Measurements from ENCODE around the gene LYRM1. TPM values are rescaled to one million over a fixed set of nuclear protein-coding genes. Genes with fewer than 3 reads are reported as not detected.
A peak's percentile ranks its signal among the peaks of the same experiment; 100 is the strongest.

LYRM1 gene
- total and polyA plus RNA-seq, 5 donors from 2014 or later: 15.5 to 56.1 (median 52.4) TPM

DNA sequence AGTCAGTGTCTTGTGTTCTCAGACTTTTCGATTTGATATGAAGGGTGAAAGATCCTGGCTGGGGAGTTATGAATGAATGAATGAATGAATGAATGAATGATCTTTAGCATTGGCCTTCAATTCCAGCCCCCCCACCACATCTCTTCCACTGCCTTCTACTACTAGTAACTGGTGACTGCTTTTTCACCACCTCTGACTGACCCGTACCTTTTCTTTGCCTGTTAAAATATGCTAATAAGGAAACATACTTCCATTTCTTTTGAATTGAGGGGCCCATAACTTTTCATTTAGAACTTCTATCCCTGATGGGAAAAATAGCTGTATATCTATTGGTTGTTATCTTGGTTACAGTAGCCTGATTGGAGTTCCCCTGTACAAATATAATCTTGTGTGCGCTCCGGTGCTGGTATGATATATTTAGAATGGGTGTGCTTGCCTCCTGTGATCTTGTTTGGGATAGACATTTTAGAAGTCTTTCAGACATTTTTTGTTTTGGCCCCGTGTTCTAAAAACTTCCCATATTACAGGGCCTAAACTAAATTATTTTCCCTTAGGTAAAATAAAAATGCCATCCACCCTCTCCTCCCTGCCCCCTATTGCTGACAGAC, 3.4 kb downstream of the LYRM1 start:
- Mint-ChIP-seq H3K27ac (peak overlapping the region in 2 of 3 donors; percentile 93 to 99), H3K4me3 (peak overlapping the region; percentile 33 to 94 (median 67)), H3K27me3 (no peaks in the 10 kb centered on the region), H3K36me3 (peaks cover 8% of the 10 kb centered on the region), H3K9me3 (no peaks in the 10 kb centered on the region), H3K4me1 (peaks cover 26 to 64% (median 53%) of the 10 kb centered on the region in 4 donors)
- Histone ChIP-seq H3K36me3 (ENCODE audit: control insufficient read depth, insufficient read depth, low read length) (no peaks in the 10 kb centered on the region), H3K4me1 (ENCODE audit: control insufficient read depth, insufficient read depth, low read length, poor library complexity, severe bottlenecking) (peaks cover 37% of the 10 kb centered on the region), H3K9me3 (ENCODE audit: control insufficient read depth in 2 of 2, low read length in 2 of 2) (no peaks in the 10 kb centered on the region), H3K27ac (ENCODE audit: insufficient read depth, low read length, poor library complexity, severe bottlenecking) (peak overlapping the region; percentile 55), H3K27me3 (ENCODE audit: control insufficient read depth, insufficient read depth, low read length) (no peaks in the 10 kb centered on the region), H3K4me3 (ENCODE audit: low read depth, low read length) (peak overlapping the region; percentile 42)
- DNase-seq: no peak
- ATAC-seq (ENCODE audit: low read depth in 2 of 2): no peak

DNA sequence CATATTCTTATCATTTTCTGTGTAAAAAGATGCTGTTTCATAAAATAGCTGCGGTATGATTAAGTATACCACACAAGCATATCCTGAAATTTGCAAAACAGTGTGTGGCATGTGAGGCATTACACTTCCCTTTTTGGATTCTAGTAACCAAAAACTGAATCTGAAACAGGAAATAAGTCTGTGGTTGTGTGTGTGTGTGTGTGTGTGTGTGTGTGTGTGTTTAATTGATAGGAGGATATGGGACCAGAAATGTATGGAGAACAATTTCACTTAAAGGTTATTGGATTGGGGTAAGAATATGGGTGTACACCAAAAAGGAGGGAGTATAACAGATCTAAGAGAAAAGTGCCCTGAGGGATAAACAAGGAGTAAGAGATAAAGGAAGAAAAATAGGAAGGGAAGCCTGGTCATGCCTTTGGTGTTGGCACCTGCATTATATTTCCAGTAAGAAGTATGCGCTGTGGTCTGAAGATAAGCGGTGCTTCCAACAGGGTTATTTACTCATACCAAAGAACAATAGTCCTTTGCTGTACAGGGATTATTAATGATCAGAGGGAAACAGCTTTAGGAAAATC, 4.0 kb downstream of the LYRM1 start:
- Mint-ChIP-seq H3K27ac (peak overlapping the region in 2 of 3 donors; percentile 93 to 99), H3K4me1 (peaks cover 25 to 58% (median 47%) of the 10 kb centered on the region in 4 donors), H3K27me3 (no peaks in the 10 kb centered on the region), H3K9me3 (no peaks in the 10 kb centered on the region), H3K36me3 (peaks cover 8% of the 10 kb centered on the region), H3K4me3 (peak overlapping the region; percentile 33 to 94 (median 67))
- Histone ChIP-seq H3K27me3 (ENCODE audit: control insufficient read depth, insufficient read depth, low read length) (no peaks in the 10 kb centered on the region), H3K4me1 (ENCODE audit: control insufficient read depth, insufficient read depth, low read length, poor library complexity, severe bottlenecking) (peaks cover 31% of the 10 kb centered on the region), H3K9me3 (ENCODE audit: control insufficient read depth in 2 of 2, low read length in 2 of 2) (no peaks in the 10 kb centered on the region), H3K36me3 (ENCODE audit: control insufficient read depth, insufficient read depth, low read length) (no peaks in the 10 kb centered on the region), H3K27ac (ENCODE audit: insufficient read depth, low read length, poor library complexity, severe bottlenecking) (peak overlapping the region; percentile 55), H3K4me3 (ENCODE audit: low read depth, low read length) (peak overlapping the region; percentile 42)
- ATAC-seq (ENCODE audit: low read depth in 2 of 2) (no peak), DNase-seq (peak in 2 of 3 donors; percentile 44 to 69)

DNA sequence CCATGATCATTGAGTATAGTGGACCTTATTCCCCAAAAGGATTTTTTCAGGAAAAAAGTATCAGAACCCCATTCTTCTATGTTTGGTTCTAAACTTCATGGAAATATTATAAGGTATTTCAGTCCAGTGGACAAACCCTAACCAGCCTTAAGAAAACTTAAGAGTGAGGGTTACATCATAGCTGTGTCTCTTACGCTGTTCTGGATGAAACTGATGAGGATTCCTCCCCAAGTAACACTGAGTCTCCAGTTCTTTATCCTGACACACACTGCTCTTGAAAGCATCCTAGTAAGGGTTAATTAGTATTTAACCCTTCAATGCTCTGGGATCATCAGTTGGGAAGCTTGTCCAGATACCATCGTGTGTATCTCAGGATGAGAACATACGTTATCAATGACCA, 5.0 kb downstream of the LYRM1 start:
- Mint-ChIP-seq H3K27ac (no peak overlapping the region), H3K36me3 (peaks cover 8% of the 10 kb centered on the region), H3K4me3 (peak overlapping the region in 1 of 4 donors; percentile 8), H3K27me3 (no peaks in the 10 kb centered on the region), H3K9me3 (no peaks in the 10 kb centered on the region), H3K4me1 (peaks cover 25 to 57% (median 47%) of the 10 kb centered on the region in 4 donors)
- Histone ChIP-seq H3K4me3 (ENCODE audit: low read depth, low read length) (no peak overlapping the region), H3K9me3 (ENCODE audit: control insufficient read depth in 2 of 2, low read length in 2 of 2) (no peaks in the 10 kb centered on the region), H3K27me3 (ENCODE audit: control insufficient read depth, insufficient read depth, low read length) (no peaks in the 10 kb centered on the region), H3K4me1 (ENCODE audit: control insufficient read depth, insufficient read depth, low read length, poor library complexity, severe bottlenecking) (peaks cover 27% of the 10 kb centered on the region), H3K27ac (ENCODE audit: insufficient read depth, low read length, poor library complexity, severe bottlenecking) (no peak overlapping the region), H3K36me3 (ENCODE audit: control insufficient read depth, insufficient read depth, low read length) (no peaks in the 10 kb centered on the region)
- ATAC-seq (ENCODE audit: low read depth in 2 of 2): no peak
- no peak for DNase-seq

DNA sequence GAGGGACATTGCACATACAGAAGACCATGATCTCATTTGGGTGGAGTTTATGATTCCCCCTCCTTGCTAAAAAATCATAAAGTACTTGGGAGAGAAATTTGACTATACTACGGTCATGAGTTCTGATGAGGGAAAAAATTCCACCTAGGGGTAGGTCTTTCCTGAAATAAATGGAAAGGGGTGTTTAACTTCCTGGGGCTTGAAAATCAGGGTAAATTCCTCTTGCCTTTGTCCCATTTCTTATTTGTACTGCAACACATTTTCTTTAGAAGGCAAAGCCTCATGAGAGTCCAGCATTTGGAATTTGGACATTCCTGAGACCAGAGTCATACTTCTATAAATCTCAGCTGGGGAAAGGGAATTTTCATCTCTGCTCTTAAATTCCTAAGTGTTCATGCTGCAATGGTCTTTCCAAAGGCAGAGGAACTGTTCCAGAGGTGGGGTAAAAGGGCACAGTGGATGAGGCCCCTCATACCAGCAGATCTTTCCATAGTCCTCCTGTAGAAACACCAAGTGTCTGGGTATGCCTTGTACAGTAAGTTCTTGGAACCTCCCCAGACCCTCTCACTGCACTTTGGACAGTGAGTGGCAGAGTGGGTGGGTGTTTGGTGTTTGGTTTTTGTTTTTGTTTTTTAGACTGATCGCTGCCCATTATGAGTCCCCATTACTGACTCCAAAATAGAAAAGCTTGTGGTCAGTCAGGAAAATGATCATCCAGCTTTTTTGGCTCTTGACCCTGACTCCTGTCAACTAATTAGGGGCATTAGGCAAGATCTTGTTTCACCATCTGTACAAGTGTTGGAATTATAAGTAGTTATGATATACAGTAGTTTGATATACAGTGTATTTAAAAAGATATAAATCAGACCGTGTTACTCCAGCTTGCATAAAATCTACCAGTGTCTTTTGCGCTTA, 6.0 kb downstream of the LYRM1 start:
- H3K27ac Mint-ChIP-seq: no peak overlapping the region
- H3K27me3 Mint-ChIP-seq: no peaks in the 10 kb centered on the region
- ATAC-seq (ENCODE audit: low read depth in 2 of 2): no peak
- H3K4me1 Mint-ChIP-seq: peaks cover 22 to 55% (median 48%) of the 10 kb centered on the region in 4 donors
- Histone ChIP-seq H3K9me3 (ENCODE audit: control insufficient read depth in 2 of 2, low read length in 2 of 2) (no peaks in the 10 kb centered on the region), H3K4me3 (ENCODE audit: low read depth, low read length) (no peak overlapping the region), H3K27me3 (ENCODE audit: control insufficient read depth, insufficient read depth, low read length) (no peaks in the 10 kb centered on the region), H3K36me3 (ENCODE audit: control insufficient read depth, insufficient read depth, low read length) (no peaks in the 10 kb centered on the region), H3K27ac (ENCODE audit: insufficient read depth, low read length, poor library complexity, severe bottlenecking) (no peak overlapping the region), H3K4me1 (ENCODE audit: control insufficient read depth, insufficient read depth, low read length, poor library complexity, severe bottlenecking) (peaks cover 17% of the 10 kb centered on the region)
- H3K4me3 Mint-ChIP-seq: peak overlapping the region in 1 of 4 donors; percentile 64
- peaks cover 8% of the 10 kb centered on the region for H3K36me3 Mint-ChIP-seq
- DNase-seq: no peak
- no peaks in the 10 kb centered on the region for H3K9me3 Mint-ChIP-seq

DNA sequence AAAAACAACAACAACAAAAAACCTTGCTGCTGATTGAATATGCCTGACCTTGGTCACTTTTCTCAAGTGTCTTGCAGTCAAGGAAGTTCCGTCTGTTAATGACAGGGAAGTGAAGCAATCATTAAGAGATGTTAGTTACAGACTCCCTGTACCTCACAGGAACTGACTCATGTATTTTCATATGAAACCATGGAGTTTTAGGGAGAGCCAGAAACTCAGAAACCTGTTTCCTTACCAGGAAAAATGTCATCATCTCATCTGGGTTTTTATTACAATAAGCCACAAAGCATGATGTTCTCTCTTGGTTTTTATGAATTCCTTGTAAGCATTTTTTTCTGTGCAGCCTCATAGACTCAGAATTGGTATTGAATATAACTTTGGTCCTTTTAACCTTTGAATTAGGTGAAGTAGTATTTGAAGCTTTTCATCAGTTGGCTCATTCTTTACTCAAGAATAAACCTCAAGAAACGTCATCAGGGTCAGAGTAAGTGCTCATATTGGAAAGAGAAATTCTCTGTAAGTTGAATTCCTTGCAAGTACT, 10.3 kb downstream of the LYRM1 start:
- no peaks in the 10 kb centered on the region for H3K9me3 Mint-ChIP-seq
- H3K27ac ChIP-seq (ENCODE audit: insufficient read depth, low read length, poor library complexity, severe bottlenecking): no peak overlapping the region

DNA sequence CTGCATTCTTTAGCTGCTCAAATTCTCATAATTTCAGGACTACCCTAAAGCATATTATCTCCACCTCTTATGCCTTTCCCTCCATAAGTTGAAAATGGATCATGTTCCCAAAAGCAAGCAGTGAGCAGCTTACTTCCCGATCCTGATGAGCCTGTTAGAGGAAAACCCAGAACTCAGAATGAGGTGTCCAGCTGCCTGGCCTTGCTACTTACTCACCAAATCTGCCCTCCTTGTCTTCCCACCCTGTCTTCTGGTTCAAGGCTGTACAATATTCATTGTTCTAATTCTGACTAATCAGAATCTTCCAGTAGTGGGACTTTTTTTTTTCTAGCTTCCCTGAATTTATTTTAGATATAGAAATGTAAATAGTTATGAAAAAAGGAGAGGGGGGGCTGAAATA, 10.8 kb downstream of the LYRM1 start:
- Mint-ChIP-seq H3K27ac (peak overlapping the region in 2 of 3 donors; percentile 5 to 47), H3K36me3 (peaks cover 13% of the 10 kb centered on the region), H3K4me1 (peaks cover 0 to 24% (median 10%) of the 10 kb centered on the region in 4 donors), H3K27me3 (no peaks in the 10 kb centered on the region), H3K9me3 (no peaks in the 10 kb centered on the region), H3K4me3 (no peak overlapping the region)
- Histone ChIP-seq H3K27ac (ENCODE audit: insufficient read depth, low read length, poor library complexity, severe bottlenecking) (no peak overlapping the region), H3K9me3 (ENCODE audit: control insufficient read depth in 2 of 2, low read length in 2 of 2) (no peaks in the 10 kb centered on the region), H3K4me3 (ENCODE audit: low read depth, low read length) (no peak overlapping the region), H3K36me3 (ENCODE audit: control insufficient read depth, insufficient read depth, low read length) (no peaks in the 10 kb centered on the region), H3K4me1 (ENCODE audit: control insufficient read depth, insufficient read depth, low read length, poor library complexity, severe bottlenecking) (no peaks in the 10 kb centered on the region), H3K27me3 (ENCODE audit: control insufficient read depth, insufficient read depth, low read length) (no peaks in the 10 kb centered on the region)
- ATAC-seq (ENCODE audit: low read depth in 2 of 2): no peak
- DNase-seq: no peak

More for the DNA sequence above, 10.3 kb downstream of the LYRM1 start:
- Histone ChIP-seq H3K27me3 (ENCODE audit: control insufficient read depth, insufficient read depth, low read length) (no peaks in the 10 kb centered on the region), H3K36me3 (ENCODE audit: control insufficient read depth, insufficient read depth, low read length) (no peaks in the 10 kb centered on the region), H3K9me3 (ENCODE audit: control insufficient read depth in 2 of 2, low read length in 2 of 2) (no peaks in the 10 kb centered on the region), H3K4me3 (ENCODE audit: low read depth, low read length) (no peak overlapping the region), H3K4me1 (ENCODE audit: control insufficient read depth, insufficient read depth, low read length, poor library complexity, severe bottlenecking) (no peaks in the 10 kb centered on the region)
- ATAC-seq (ENCODE audit: low read depth in 2 of 2): peak in 1 of 2 donors; percentile 50
- Mint-ChIP-seq H3K27ac (peak overlapping the region in 2 of 3 donors; percentile 5 to 18), H3K4me1 (peaks cover 0 to 24% (median 12%) of the 10 kb centered on the region in 4 donors), H3K4me3 (no peak overlapping the region), H3K27me3 (no peaks in the 10 kb centered on the region), H3K36me3 (peaks cover 10% of the 10 kb centered on the region)
- peak in 1 of 3 donors; percentile 39 for DNase-seq

DNA sequence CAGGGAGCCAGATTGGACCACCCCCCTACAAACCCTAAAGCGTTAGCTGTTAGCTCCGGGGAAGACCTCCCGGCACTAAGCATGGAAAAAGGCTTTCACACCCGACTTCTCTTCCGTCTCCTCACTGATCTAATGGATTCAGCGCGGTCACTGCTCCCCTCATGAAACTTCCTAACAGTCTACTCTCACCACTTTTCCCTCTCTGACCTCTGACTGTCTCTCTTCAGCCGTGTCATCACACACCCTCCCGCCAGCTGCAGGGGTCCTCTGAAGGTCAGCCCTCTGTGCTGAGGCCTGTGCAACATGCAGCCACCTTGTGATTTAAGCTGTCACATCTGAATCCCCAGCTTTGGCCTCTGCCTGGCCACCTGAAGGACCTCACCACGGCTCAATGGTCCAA, 15.7 kb downstream of the LYRM1 start:
- H3K27ac ChIP-seq (ENCODE audit: insufficient read depth, low read length, poor library complexity, severe bottlenecking): no peak overlapping the region
- H3K36me3 ChIP-seq (ENCODE audit: control insufficient read depth, insufficient read depth, low read length): peaks cover 7% of the 10 kb centered on the region
- H3K9me3 ChIP-seq (ENCODE audit: control insufficient read depth in 2 of 2, low read length in 2 of 2): no peaks in the 10 kb centered on the region
- H3K4me3 ChIP-seq (ENCODE audit: low read depth, low read length): no peak overlapping the region
- peak overlapping the region in 1 of 3 donors; percentile 58 for H3K27ac Mint-ChIP-seq
- no peaks in the 10 kb centered on the region for H3K27me3 Mint-ChIP-seq
- ATAC-seq (ENCODE audit: low read depth in 2 of 2): no peak
- H3K9me3 Mint-ChIP-seq: no peaks in the 10 kb centered on the region
- no peak overlapping the region for H3K4me3 Mint-ChIP-seq
- no peaks in the 10 kb centered on the region for H3K4me1 ChIP-seq (ENCODE audit: control insufficient read depth, insufficient read depth, low read length, poor library complexity, severe bottlenecking)
- H3K36me3 Mint-ChIP-seq: peaks cover 21% of the 10 kb centered on the region
- H3K27me3 ChIP-seq (ENCODE audit: control insufficient read depth, insufficient read depth, low read length): no peaks in the 10 kb centered on the region
- H3K4me1 Mint-ChIP-seq: peaks cover 0 to 8% (median 3%) of the 10 kb centered on the region in 4 donors
- no peak for DNase-seq
